Activated T-cell treated with anti-CD3 and anti-CD28 coated beads, Interleukin-2, amount 50 U/mL, for 72 hours (primary cell): Measurements from ENCODE around the gene POU2F2. TPM values are rescaled to one million over a fixed set of nuclear protein-coding genes. Genes with fewer than 3 reads are reported as not detected.

Experiments used
- ATAC-seq, 2 donors: fragments of 150-1000 bp; cut with Tn5 transposase; replicated peaks in 1 of 2; 2 replicates each; pipeline ENCODE4 v1.10.0; 2021; ENCODE audit warnings: moderate library complexity in 2 of 2, mild to moderate bottlenecking in 1 of 2
- DNase-seq, 2 donors: peaks; one replicate each; pipeline ENCODE4 v3.0.0; 2021 to 2022; ENCODE audit warnings: mixed read lengths in 1 of 2
- H3K27ac Mint-ChIP-seq: one replicate; pipeline ENCODE4 v1.8.0; 2022; ENCODE audit warnings: mild to moderate bottlenecking, moderate library complexity, mixed read lengths
- H3K27me3 Mint-ChIP-seq: one replicate; pipeline ENCODE4 v1.8.0; 2022; ENCODE audit warnings: low read depth, mixed read lengths
- H3K36me3 Mint-ChIP-seq, 2 donors: one replicate each; pipeline ENCODE4 v1.8.0; 2022; ENCODE audit warnings: mixed read lengths in 2 of 2, mild to moderate bottlenecking in 1 of 2; ENCODE audit not compliant: insufficient read depth in 2 of 2
- H3K4me1 Mint-ChIP-seq: one replicate; pipeline ENCODE4 v1.8.0; 2022; ENCODE audit warnings: low read depth, mixed read lengths
- H3K4me3 Mint-ChIP-seq, 2 donors: one replicate each; pipeline ENCODE4 v1.8.0; 2022; ENCODE audit warnings: mild to moderate bottlenecking in 2 of 2, mixed read lengths in 2 of 2, moderate library complexity in 2 of 2
- H3K9me3 Mint-ChIP-seq, 2 donors: one replicate each; pipeline ENCODE4 v1.8.0; 2022; ENCODE audit warnings: mixed read lengths in 2 of 2
- total RNA-seq, 2 donors: library from RNA; stranded (reverse); gene quantifications; one replicate each; pipeline ENCODE4 v1.2.3, GENCODE V29; 2022

Gene POU2F2
- total RNA-seq, 2 donors from 2014 or later: 45.0 to 56.0 TPM

DNA sequence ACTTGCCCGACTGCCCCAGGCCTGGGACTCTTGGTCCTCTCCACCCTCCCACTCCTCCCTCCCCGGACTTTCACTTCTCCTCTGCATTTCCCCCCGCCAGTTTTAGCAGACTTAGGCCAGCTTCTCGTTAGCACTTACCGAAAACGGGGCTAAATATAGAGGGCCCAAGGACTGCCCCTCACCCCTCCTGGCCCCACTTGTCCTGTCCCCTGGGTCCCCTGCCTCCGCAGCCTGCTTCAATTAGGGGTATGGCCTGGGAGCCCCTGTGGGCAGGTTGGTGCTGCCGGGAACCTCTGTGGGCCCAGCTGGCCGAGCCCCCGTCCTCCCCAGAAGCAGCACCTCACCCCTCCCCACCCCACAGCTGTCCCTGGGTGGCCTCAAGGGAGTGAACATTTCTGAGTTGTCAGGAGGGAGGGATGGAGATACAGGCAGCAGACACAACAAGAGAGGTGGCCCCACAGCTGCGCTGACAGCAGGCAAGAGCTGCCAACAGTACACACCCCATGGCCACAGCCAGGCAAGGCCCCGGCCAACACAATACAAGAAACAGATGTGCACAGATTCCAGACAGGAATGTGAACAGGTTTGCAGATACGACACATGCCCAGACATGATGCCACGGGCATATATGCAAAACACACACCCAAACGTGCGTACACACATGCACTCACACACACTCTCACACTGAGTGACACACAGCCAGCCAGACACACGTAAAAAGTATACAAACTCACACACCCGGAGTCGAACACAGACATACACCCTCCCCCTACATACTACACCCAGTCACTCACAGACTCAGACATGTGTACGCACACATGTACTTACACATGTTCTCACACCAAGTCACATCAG lies 2.6 kb downstream of the POU2F2 start:
- Mint-ChIP-seq H3K4me1 (peaks cover 65% of the 10 kb centered on the region), H3K36me3 (peaks cover 0 to 2% of the 10 kb centered on the region in 2 donors), H3K27me3 (no peaks in the 10 kb centered on the region), H3K27ac (peak overlapping the region; percentile 17), H3K4me3 (peak overlapping the region; percentile 48 to 93), H3K9me3 (no peaks in the 10 kb centered on the region)
- DNase-seq: no peak
- no peak for ATAC-seq

DNA sequence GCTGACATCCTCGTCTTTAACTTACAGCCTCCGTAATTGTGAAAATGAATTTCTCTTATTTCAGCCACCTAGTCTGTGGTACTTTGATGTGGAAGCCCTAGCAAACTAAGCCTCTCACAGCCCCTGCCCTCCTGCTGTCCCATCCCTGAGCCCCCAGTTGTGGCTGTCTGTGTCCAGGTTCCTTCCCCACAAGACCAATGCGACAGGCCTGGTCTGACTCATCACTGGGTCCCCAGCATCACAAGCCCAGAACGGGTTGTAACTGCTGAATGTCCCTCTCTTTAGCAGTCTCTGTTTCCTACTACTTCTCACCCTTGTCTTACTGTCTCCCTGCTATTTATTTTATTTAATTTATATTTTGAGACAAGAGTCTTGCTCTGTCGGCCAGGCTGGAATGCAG lies 5.7 kb downstream of the POU2F2 start:
- no peak overlapping the region for H3K27ac Mint-ChIP-seq

DNA sequence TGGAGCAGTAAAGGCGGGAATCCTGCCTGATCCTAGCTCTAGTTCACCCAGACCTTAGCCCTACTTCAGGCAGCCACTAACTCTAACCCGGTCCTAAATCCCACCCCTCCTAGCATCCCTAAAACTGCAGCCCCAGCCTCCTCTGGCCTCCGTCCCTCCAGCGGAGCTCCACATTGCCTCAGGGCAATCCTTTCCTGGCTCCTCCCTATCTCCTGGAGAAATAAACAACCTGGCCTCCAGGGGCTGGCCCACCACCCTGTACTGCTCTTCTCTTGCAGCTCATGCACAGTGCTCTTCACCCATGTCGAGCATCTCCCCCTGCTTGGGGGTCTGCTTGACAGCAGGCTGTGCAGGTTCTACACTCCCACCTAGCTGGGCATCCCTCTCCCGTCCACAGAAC lies 6.7 kb downstream of the POU2F2 start:
- H3K9me3 Mint-ChIP-seq: no peaks in the 10 kb centered on the region
- peak overlapping the region; percentile 20 for H3K27ac Mint-ChIP-seq
- H3K4me1 Mint-ChIP-seq: peaks cover 73% of the 10 kb centered on the region
- DNase-seq: no peak
- H3K27me3 Mint-ChIP-seq: no peaks in the 10 kb centered on the region
- no peak overlapping the region for H3K4me3 Mint-ChIP-seq
- ATAC-seq: no peak
- peaks cover 0 to 2% of the 10 kb centered on the region in 2 donors for H3K36me3 Mint-ChIP-seq

More for the DNA sequence above, 5.7 kb downstream of the POU2F2 start:
- ATAC-seq: no peak
- Mint-ChIP-seq H3K36me3 (peaks cover 0 to 4% of the 10 kb centered on the region in 2 donors), H3K9me3 (no peaks in the 10 kb centered on the region), H3K27me3 (no peaks in the 10 kb centered on the region), H3K4me3 (no peak overlapping the region), H3K4me1 (peaks cover 73% of the 10 kb centered on the region)
- no peak for DNase-seq

DNA sequence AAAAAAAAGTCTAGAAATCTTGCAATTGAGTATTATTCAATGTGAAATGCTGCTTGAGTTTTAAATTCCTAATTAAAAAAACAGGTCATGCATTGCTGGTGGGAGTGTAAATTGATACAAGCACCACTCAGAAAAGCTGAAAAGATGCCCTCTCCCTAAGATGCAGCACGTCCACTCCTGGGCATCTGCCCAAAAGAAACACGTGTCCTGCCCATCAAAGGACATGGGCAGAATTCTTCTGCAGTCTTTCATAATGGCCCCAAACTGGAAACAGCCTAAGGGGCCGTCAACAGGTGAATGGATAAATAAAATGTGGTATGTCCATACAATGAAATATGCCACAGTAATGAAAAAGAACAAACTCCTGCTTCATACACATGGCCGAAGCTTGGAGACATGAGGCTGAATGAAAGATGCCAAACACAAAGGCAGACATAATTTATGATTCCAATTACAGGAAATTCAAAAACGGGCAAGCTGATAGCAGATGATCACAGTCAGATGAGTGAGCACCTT lies 7.8 kb downstream of the POU2F2 start:
- no peak for ATAC-seq
- Mint-ChIP-seq H3K27ac (peak overlapping the region; percentile 17), H3K27me3 (no peaks in the 10 kb centered on the region), H3K4me3 (no peak overlapping the region), H3K4me1 (peaks cover 64% of the 10 kb centered on the region), H3K9me3 (no peaks in the 10 kb centered on the region), H3K36me3 (peaks cover 0 to 2% of the 10 kb centered on the region in 2 donors)
- DNase-seq: no peak

DNA sequence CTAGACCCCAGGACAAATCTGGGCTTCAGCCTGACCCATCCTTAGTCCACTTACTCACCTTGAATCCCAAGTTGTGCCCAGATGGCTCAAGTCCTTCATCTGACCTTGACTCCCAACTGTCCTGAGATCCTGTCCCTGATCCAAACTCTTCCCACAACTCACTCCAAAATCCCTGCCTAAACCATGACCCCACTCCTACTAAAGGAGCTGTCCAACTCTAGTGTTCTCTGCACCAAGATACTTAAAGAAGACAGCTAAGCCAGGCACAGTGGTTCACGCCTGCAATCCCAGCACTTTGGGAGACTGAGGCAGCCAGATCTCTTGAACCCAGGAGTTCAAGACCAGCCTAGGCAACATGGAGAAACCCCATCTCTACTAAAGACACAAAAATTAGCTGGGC lies 8.5 kb downstream of the POU2F2 start:
- Mint-ChIP-seq H3K27me3 (no peaks in the 10 kb centered on the region), H3K36me3 (peaks cover 0 to 2% of the 10 kb centered on the region in 2 donors), H3K4me1 (peaks cover 58% of the 10 kb centered on the region), H3K9me3 (no peaks in the 10 kb centered on the region), H3K27ac (peak overlapping the region; percentile 97), H3K4me3 (peak overlapping the region; percentile 83 to 86)
- ATAC-seq (no peak), DNase-seq (no peak)

DNA sequence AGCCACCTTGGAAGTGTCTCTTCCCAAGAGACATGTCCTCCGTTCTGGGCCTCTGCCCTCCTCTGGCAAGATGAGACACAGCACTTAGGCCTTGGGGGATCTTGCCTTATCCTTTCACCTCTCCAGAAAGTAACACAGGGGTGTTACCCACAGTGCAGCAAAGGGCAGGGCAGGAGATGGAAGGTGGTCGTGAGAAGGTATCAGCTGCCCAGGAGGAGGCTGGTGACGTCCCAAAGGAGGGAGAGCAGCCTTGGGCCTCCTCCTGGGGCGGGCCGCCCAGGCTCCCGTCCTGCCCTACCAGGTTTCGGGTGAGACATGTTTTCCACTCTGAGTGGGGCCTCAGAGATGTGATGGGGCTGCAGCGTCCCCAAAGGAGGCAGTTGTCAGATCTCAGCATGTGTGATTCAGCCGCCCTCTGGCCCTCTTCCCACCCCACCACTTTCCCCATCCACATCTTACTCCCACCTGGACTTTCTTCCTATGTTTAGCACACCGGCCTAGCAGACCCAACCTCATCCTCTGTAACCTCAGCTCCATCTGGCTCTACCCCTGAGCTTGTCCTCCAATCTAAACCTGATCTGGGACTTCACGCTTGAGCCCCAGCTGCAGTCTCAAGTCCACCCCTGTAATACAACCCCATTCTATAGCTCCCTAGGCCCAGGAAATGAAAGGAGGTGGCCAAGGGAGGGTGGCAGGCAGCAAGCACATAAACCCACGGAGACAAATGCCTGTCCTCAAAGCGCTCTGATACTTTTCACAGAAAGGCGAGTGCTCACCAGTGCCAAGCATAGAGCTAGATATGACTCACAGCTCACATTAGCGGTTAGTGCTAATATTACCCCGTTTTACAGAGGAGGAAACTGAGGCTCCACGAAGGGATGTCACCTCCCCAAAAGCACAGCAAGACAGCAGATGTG lies 9.3 kb downstream of the POU2F2 start:
- no peaks in the 10 kb centered on the region for H3K27me3 Mint-ChIP-seq
- peak overlapping the region; percentile 97 for H3K27ac Mint-ChIP-seq
- ATAC-seq (peak; percentile 86 to 89), DNase-seq (peak; percentile 81)
- peak overlapping the region; percentile 83 to 86 for H3K4me3 Mint-ChIP-seq
- H3K9me3 Mint-ChIP-seq: no peaks in the 10 kb centered on the region
- H3K36me3 Mint-ChIP-seq: peaks cover 0 to 2% of the 10 kb centered on the region in 2 donors
- peaks cover 56% of the 10 kb centered on the region for H3K4me1 Mint-ChIP-seq

DNA sequence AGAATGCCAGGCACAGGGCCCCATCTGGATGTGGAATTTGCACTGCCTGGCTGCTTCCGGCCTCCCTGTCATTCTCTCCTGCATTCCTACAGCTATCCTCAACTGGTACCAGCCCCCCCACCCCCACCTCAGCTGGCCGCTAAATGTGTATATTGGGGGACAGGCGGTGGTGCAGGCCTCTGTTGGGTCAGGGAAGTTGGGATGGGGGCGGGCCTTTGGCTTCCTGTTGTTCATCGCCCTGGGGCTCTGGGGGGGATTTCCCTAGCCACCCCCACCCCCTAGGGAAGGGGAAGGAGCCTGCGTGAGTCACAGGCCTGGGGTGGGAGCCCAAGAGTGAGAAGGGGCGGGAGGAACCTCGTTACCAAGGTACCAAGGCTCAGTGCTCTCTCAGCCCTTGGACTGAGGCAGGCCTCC lies 10.6 kb downstream of the POU2F2 start:
- peak overlapping the region; percentile 91 for H3K27ac Mint-ChIP-seq
- ATAC-seq: peak; percentile 78 to 86
- H3K4me1 Mint-ChIP-seq: peaks cover 44% of the 10 kb centered on the region
- DNase-seq: peak; percentile 86
- H3K9me3 Mint-ChIP-seq: no peaks in the 10 kb centered on the region
- H3K4me3 Mint-ChIP-seq: peak overlapping the region; percentile 83 to 86
- no peaks in the 10 kb centered on the region for H3K27me3 Mint-ChIP-seq
- H3K36me3 Mint-ChIP-seq: peaks cover 2% of the 10 kb centered on the region in 2 donors

DNA sequence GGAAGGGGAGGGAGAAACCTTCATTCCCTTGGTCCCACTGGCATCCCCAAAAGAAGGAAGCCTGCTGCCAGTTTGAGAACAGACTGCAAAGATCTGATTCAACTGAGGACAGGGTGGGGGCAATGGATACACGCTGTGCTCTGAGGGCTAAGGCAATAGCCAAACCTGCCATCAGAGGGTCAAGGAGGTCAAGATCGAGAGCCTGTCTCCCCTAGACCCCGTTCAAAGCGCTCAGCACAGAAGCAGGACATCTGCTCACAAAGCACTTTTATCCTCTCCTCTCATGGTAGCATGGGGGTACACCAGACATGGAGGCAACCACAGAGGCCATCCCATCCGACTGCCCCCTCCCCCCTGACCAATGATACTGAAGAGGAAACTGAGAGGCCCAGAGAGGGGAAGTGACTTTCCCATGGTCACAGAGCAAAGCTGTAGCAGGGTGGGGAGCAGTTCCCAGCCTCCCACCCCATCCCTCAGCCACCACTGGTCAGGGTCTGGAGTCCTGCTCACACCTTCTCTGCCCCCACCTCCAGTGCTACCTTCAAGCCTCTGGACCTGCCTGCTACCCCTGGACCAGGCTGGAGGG lies 11.1 kb downstream of the POU2F2 start:
- peak in 1 of 2 donors; percentile 1 for ATAC-seq
- no peaks in the 10 kb centered on the region for H3K27me3 Mint-ChIP-seq
- H3K9me3 Mint-ChIP-seq: no peaks in the 10 kb centered on the region
- peak overlapping the region; percentile 83 to 86 for H3K4me3 Mint-ChIP-seq
- H3K36me3 Mint-ChIP-seq: peaks cover 2% of the 10 kb centered on the region in 2 donors
- peaks cover 39% of the 10 kb centered on the region for H3K4me1 Mint-ChIP-seq
- peak overlapping the region; percentile 91 for H3K27ac Mint-ChIP-seq
- DNase-seq: no peak

DNA sequence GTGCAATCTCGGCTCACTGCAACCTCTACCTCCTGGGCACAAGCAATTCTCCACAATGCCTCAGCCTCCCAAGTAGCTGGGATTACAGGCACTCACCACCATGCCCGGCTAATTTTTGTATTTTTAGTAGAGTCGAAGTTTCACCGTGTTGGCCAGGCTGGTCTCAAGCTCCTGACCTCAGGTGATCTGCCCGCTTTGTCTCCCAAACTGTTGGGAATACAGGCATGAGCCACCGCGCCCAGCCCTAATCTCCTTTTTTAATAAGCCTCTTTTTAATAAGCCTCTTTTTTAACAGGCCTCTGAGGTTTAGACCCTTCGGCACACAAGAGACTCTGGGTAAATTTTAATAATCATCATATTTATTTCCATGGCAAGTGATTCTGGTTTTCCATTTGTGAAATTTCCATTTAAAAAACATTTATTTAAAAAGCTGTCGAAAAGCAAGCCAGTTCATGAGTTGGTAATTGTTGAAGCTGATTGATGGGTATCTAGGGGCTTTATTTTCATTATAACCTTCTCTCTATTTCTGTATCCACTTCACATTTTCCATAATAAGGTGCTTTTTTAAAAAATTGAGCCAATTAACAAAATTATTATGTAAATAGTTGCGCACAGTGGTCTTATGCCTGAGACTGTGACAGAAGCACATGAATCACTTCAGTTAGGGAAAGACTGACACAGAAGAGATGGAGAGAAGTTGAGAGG lies 11.8 kb downstream of the POU2F2 start:
- Mint-ChIP-seq H3K36me3 (peaks cover 3 to 6% of the 10 kb centered on the region in 2 donors), H3K27ac (peak overlapping the region; percentile 85), H3K27me3 (no peaks in the 10 kb centered on the region), H3K9me3 (no peaks in the 10 kb centered on the region), H3K4me3 (peak overlapping the region; percentile 83 to 86), H3K4me1 (peaks cover 39% of the 10 kb centered on the region)
- DNase-seq (no peak), ATAC-seq (no peak)

DNA sequence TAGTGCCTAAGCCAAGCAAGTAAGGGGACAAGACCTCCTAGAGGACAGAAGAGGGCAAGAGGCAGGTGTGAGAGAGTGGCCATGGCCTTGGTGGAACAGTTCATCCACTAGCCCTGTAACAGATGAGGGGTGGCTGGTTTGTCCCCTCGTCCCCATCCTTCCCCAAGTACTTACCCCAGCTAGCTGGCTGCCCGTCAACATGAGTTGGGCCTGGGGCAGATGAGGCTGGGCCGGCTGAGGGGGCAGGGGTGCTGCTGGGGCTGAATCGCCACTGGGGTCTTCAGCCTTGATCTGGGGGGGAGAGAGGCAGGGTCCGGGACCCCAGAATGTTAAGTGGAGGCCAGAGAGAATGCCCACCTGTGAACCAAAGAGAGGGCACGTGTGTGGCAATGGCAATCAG lies 15.2 kb downstream of the POU2F2 start:
- Mint-ChIP-seq H3K4me1 (peaks cover 35% of the 10 kb centered on the region), H3K9me3 (no peaks in the 10 kb centered on the region), H3K4me3 (no peak overlapping the region), H3K27ac (no peak overlapping the region), H3K36me3 (peaks cover 6 to 12% of the 10 kb centered on the region in 2 donors), H3K27me3 (no peaks in the 10 kb centered on the region)
- DNase-seq (no peak), ATAC-seq (no peak)

DNA sequence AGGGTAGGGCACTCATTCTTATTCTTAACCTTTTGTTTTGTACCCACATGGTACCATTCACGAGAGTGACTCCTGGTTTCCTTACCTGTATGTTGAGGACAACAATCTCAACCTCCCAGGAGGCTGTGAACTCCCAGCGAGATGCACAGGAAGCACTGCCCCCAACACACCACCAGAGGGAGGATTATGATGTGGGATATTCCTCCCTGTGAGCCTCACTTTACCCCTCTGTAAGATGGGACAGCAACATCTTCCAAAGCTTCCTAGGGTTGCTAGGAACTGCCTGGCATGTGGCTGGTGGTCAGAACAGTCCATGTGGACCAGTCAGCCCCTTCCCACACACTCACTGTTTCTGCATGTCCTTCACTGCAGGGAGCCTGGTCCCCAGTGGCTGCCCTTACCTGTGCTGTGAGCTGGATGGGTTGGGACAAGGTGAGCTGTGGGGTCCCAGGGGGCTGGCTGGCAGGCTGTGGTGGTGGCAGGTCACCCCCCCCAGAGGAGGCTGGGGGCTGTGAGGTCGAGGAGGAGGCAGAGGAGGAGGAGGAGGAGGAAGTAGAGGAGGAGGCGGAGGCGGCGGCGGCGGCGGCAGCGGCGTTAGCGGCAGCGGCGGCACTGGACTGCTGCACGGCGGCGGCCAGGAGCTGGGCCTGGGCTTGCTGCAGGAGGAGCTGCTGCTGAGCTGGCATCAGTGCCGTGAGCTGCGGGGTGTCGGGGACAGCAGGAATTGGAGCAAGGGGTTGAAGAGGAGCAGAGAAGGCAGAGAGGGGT lies 15.8 kb downstream of the POU2F2 start:
- no peaks in the 10 kb centered on the region for H3K27me3 Mint-ChIP-seq
- peaks cover 5 to 13% of the 10 kb centered on the region in 2 donors for H3K36me3 Mint-ChIP-seq
- no peak for DNase-seq
- H3K9me3 Mint-ChIP-seq: no peaks in the 10 kb centered on the region
- H3K4me1 Mint-ChIP-seq: peaks cover 35% of the 10 kb centered on the region
- H3K27ac Mint-ChIP-seq: no peak overlapping the region
- ATAC-seq: no peak
- H3K4me3 Mint-ChIP-seq: no peak overlapping the region

DNA sequence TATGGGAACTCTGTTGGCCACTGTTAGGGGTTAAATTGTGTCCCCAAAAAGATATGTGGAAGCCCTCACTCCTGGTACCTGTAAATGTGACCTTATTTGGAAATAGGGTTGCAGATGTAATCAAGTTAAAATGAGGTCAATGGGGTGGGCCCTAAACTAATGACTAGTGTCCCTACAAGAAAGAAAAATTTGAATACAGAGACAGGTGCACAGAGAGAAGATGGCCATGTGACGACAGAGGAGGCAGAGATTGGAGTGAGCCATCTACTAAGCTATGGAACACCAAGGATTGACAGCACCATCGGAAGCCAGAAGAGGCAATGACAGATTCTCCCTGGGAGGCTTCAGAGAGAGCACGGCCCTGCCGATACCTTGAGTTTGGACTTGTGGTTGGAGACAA lies 16.5 kb downstream of the POU2F2 start:
- peaks cover 6 to 19% of the 10 kb centered on the region in 2 donors for H3K36me3 Mint-ChIP-seq
- no peak for DNase-seq
- no peak for ATAC-seq
- H3K27ac Mint-ChIP-seq: no peak overlapping the region
- peaks cover 35% of the 10 kb centered on the region for H3K4me1 Mint-ChIP-seq
- H3K9me3 Mint-ChIP-seq: no peaks in the 10 kb centered on the region
- H3K27me3 Mint-ChIP-seq: no peaks in the 10 kb centered on the region
- no peak overlapping the region for H3K4me3 Mint-ChIP-seq
